ENCODE data around the gene SETDB1. TPM values are rescaled to one million over a fixed set of nuclear protein-coding genes. Genes with fewer than 3 reads are reported as not detected.

The SETDB1 gene
- total and polyA plus RNA-seq, 2 of the 13 experiments (the other 11 are each of a cell fraction or from before 2014, with no cell fraction given): 33.1 to 34.6 TPM

DNA sequence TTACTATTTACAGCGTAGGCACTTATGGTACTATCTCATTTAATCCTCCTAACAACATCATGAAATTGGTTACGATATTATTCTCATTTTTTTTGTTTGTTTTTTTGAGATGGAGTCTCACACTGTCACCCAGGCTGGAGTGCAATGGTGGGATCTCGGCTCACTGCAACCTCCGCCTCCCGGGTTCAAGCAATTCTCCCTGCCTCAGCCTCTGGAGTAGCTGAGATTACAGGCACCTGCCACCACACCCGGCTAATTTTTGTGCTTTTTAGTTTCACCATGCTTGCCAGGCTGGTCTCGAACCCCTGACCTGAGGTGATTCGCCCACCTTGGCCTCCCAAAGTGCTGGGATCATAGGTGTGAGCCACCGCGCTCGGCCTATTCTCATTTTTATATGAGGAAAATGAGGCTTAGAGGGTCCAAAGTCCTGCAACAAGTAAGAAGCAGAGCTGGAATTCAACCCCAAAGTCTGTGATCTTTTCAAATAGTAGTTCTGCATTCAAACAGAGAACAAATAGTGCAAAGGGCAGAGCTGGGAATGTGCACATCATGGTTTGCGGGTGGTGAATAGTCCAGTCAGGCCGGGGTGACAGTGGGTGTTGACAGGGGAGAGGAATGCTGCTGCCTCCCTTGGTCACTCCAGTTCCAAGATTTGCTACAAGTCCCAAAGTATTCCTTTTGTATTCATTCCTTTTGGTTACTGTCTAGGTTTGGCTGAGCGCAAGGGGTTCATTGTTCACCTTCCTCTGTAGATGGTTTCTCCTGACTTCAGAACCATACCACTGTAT is 86.7 kb downstream of the SETDB1 start (continued):
- TF ChIP-seq FOSL2 (CRISPR knock-in tag; IDR thresholded peaks at IDR 0.05) (peak; percentile 71), ZNF629 (CRISPR knock-in tag; conservative IDR thresholded peaks at IDR 0.05) (peak; percentile 56; the same call in 1 of the 2 replicates), STAT5B (CRISPR knock-in tag; IDR thresholded peaks at IDR 0.05) (no peak), ZNF282 (IDR thresholded peaks at IDR 0.05; ENCODE audit: partially characterized antibody) (no peak), CEBPG (CRISPR knock-in tag; IDR thresholded peaks at IDR 0.05) (no peak; the same call in 1 of the 2 replicates), NFIC (IDR thresholded peaks at IDR 0.05; ENCODE audit: low read length) (peak; percentile 63; the same call in 1 of the 2 replicates), ZNF10 (CRISPR knock-in tag; IDR thresholded peaks at IDR 0.05; ENCODE audit: borderline replicate concordance, low read depth) (no peak), CHD4 (IDR thresholded peaks at IDR 0.05; ENCODE audit: borderline replicate concordance, low read length) (peak; percentile 94; the same call in 1 of the 2 replicates), ZNF792 (CRISPR knock-in tag; IDR thresholded peaks at IDR 0.05) (peak; percentile 10; the same call in 1 of the 2 replicates), JUND (CRISPR knock-in tag; IDR thresholded peaks at IDR 0.05) (no peak), KLF13 (CRISPR knock-in tag; IDR thresholded peaks at IDR 0.05) (no peak), FOXP1 (IDR thresholded peaks at IDR 0.05) (peak; percentile 52; the same call in 1 of the 2 replicates), FOXP1 (CRISPR knock-in tag; IDR thresholded peaks at IDR 0.05) (no peak; the same call in 1 of the 2 replicates), FOXO4 (CRISPR knock-in tag; conservative IDR thresholded peaks at IDR 0.05) (no peak), MTA1 (CRISPR knock-in tag; IDR thresholded peaks at IDR 0.05; ENCODE audit: borderline replicate concordance) (peak; percentile 62; the same call in 1 of the 2 replicates), KMT2B (CRISPR knock-in tag; IDR thresholded peaks at IDR 0.05) (peak; percentile 56; the same call in 1 of the 2 replicates), NFE2L1 (CRISPR knock-in tag; IDR thresholded peaks at IDR 0.05; ENCODE audit: borderline replicate concordance) (no peak; the same call in 1 of the 2 replicates), ZNF44 (CRISPR knock-in tag; IDR thresholded peaks at IDR 0.05) (0 out of 2 replicates have a peak, but pooled peaks have one; percentile 61), ZNF766 (CRISPR knock-in tag; IDR thresholded peaks at IDR 0.05; ENCODE audit: borderline replicate concordance) (no peak), ZNF280D (CRISPR knock-in tag; IDR thresholded peaks at IDR 0.05) (peak; percentile 80; the same call in 1 of the 2 replicates), ZNF749 (CRISPR knock-in tag; IDR thresholded peaks at IDR 0.05; ENCODE audit: borderline replicate concordance) (no peak), ZNF24 (IDR thresholded peaks at IDR 0.05) (no peak), MLLT10 (CRISPR knock-in tag; IDR thresholded peaks at IDR 0.05) (no peak)
- TF ChIP-seq, protein P1, sequence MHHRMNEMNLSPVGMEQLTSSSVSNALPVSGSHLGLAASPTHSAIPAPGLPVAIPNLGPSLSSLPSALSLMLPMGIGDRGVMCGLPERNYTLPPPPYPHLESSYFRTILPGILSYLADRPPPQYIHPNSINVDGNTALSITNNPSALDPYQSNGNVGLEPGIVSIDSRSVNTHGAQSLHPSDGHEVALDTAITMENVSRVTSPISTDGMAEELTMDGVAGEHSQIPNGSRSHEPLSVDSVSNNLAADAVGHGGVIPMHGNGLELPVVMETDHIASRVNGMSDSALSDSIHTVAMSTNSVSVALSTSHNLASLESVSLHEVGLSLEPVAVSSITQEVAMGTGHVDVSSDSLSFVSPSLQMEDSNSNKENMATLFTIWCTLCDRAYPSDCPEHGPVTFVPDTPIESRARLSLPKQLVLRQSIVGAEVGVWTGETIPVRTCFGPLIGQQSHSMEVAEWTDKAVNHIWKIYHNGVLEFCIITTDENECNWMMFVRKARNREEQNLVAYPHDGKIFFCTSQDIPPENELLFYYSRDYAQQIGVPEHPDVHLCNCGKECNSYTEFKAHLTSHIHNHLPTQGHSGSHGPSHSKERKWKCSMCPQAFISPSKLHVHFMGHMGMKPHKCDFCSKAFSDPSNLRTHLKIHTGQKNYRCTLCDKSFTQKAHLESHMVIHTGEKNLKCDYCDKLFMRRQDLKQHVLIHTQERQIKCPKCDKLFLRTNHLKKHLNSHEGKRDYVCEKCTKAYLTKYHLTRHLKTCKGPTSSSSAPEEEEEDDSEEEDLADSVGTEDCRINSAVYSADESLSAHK (CRISPR knock-in tag; IDR thresholded peaks at IDR 0.05; ENCODE audit: borderline replicate concordance): no peak
- TF ChIP-seq, protein P2, sequence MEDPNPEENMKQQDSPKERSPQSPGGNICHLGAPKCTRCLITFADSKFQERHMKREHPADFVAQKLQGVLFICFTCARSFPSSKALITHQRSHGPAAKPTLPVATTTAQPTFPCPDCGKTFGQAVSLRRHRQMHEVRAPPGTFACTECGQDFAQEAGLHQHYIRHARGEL (CRISPR knock-in tag; IDR thresholded peaks at IDR 0.05): no peak
